ENCODE results near the gene MARVELD1.

The MARVELD1 gene

GRCh38 chr10:97721871-97722780 lies 8.6 kb downstream of the MARVELD1 start:
- FAIRE-seq (no peak), DNase-seq (ENCODE audit: insufficient read length, low spot score) (no peak)
- no peak for TF ChIP-seq POLR2A (IDR thresholded peaks at IDR 0.05; ENCODE audit: low read depth, low read length)

- no peak for DNase-seq (ENCODE audit: insufficient read length, low spot score)
- no peak for TF ChIP-seq POLR2A (IDR thresholded peaks at IDR 0.05; ENCODE audit: low read depth, low read length)
- FAIRE-seq: no peak
These were observed 9.5 kb downstream of the MARVELD1 start for GRCh38 chr10:97723001-97723400.

GRCh38 chr10:97724341-97724941 lies 10.9 kb downstream of the MARVELD1 start:
- DNase-seq (ENCODE audit: insufficient read length, low spot score) (no peak), FAIRE-seq (no peak)
- no peak for TF ChIP-seq POLR2A (IDR thresholded peaks at IDR 0.05; ENCODE audit: low read depth, low read length)

GRCh38 chr10:97726636-97727178 lies 13.2 kb downstream of the MARVELD1 start:
- no peak for TF ChIP-seq POLR2A (IDR thresholded peaks at IDR 0.05; ENCODE audit: low read depth, low read length)
- FAIRE-seq: peak; percentile 95
- DNase-seq (ENCODE audit: insufficient read length, low spot score): peak; percentile 60

GRCh38 chr10:97729014-97729413 lies 15.5 kb downstream of the MARVELD1 start:
- TF ChIP-seq POLR2A (IDR thresholded peaks at IDR 0.05; ENCODE audit: low read depth, low read length): no peak
- no peak for DNase-seq (ENCODE audit: insufficient read length, low spot score)
- no peak for FAIRE-seq

GRCh38 chr10:97731346-97732051 lies 18.0 kb downstream of the MARVELD1 start:
- TF ChIP-seq POLR2A (IDR thresholded peaks at IDR 0.05; ENCODE audit: low read depth, low read length): no peak
- FAIRE-seq: peak; percentile 94
- no peak for DNase-seq (ENCODE audit: insufficient read length, low spot score)

GRCh38 chr10:97732052-97732359 lies 18.5 kb downstream of the MARVELD1 start:
- TF ChIP-seq POLR2A (IDR thresholded peaks at IDR 0.05; ENCODE audit: low read depth, low read length): no peak
- no peak for FAIRE-seq
- no peak for DNase-seq (ENCODE audit: insufficient read length, low spot score)

GRCh38 chr10:97733256-97733655 lies 19.7 kb downstream of the MARVELD1 start:
- no peak for FAIRE-seq
- DNase-seq (ENCODE audit: insufficient read length, low spot score): no peak
- no peak for TF ChIP-seq POLR2A (IDR thresholded peaks at IDR 0.05; ENCODE audit: low read depth, low read length)

- no peak for TF ChIP-seq POLR2A (IDR thresholded peaks at IDR 0.05; ENCODE audit: low read depth, low read length)
- DNase-seq (ENCODE audit: insufficient read length, low spot score) (no peak), FAIRE-seq (no peak)
These were observed 20.5 kb downstream of the MARVELD1 start for GRCh38 chr10:97734021-97734420.

GRCh38 chr10:97736403-97736901 lies 22.9 kb downstream of the MARVELD1 start:
- FAIRE-seq (no peak), DNase-seq (ENCODE audit: insufficient read length, low spot score) (no peak)
- TF ChIP-seq POLR2A (IDR thresholded peaks at IDR 0.05; ENCODE audit: low read depth, low read length): no peak

GRCh38 chr10:97736902-97737769 lies 23.6 kb downstream of the MARVELD1 start, which contains the start of gene ZFYVE27:
TSS of gene ZFYVE27 (plus strand) at chr10:97737128. CDS start at chr10:97738478, 1,350 bp downstream.
- FAIRE-seq: peak; percentile 50
- TF ChIP-seq POLR2A (IDR thresholded peaks at IDR 0.05; ENCODE audit: low read depth, low read length): peak; percentile 90
- peak; percentile 97 for DNase-seq (ENCODE audit: insufficient read length, low spot score)

- TF ChIP-seq POLR2A (IDR thresholded peaks at IDR 0.05; ENCODE audit: low read depth, low read length): no peak
- FAIRE-seq (no peak), DNase-seq (ENCODE audit: insufficient read length, low spot score) (peak; percentile 50)
These were observed 24.3 kb downstream of the MARVELD1 start for GRCh38 chr10:97737770-97738265.

GRCh38 chr10:97738616-97739015 lies 25.1 kb downstream of the MARVELD1 start:
- TF ChIP-seq POLR2A (IDR thresholded peaks at IDR 0.05; ENCODE audit: low read depth, low read length): no peak
- DNase-seq (ENCODE audit: insufficient read length, low spot score) (no peak), FAIRE-seq (no peak)
